GM21390 (cell line): ENCODE results near the gene SNX11.
"Not testable (repeated sequence)": the region's sequence is repeated elsewhere in the genome, so short reads cannot be mapped to it uniquely, and the experiment has no call there.

ENCODE experiments used
- ATAC-seq: cut with Tn5 transposase; IDR thresholded peaks from one replicate; pipeline ENCODE4 v1.9.1; 2021; ENCODE audit not compliant: unreplicated experiment

The SNX11 gene, protein sequence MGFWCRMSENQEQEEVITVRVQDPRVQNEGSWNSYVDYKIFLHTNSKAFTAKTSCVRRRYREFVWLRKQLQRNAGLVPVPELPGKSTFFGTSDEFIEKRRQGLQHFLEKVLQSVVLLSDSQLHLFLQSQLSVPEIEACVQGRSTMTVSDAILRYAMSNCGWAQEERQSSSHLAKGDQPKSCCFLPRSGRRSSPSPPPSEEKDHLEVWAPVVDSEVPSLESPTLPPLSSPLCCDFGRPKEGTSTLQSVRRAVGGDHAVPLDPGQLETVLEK

DNA sequence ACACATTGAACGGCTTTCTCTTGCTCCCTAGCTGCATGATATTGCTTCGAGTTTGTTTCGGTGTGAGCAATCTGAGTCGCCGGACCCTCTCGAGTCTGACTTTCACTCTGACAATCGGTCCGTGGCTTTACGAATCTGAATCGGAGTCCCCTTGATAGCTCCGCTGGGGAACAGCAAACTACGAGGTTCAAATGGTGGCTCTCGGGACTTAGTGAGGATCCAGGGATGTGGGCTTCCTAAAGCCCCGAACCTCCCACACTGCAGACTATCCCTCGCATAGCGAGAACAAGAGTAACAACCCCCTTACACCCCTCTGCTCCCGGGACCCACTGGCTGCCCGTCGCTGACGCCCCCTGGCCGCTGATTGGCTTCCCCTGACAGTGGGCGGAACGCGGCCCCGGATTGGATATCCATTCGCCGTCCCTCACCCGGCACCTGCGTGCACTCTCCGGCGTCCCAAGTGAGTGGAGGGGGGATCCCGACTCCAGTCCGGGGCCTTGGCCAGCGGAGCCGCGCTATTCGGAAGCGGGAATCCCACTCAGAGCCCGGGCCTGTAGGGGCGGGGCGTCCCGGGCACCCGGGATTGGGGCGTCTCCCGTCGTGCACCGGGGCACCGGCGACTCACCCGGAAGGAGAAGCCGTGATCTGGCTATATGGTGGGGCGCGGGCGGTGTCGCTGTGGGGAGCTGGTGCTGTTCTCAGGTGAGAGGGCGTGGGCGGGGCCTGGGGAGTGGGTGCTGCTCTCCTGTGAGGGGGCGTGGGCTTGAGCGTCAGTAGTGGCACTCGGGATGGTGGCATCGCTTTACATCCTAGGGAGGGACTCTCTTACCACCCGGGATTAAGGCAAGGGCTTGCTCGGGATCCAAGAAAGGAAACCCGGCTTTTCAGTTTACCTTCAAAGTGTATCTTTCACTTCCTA, at the start of gene SNX11:
SNX11 (plus strand) TSS at position 630 of the 919 bp plus-strand sequence. CDS start 4,278 bp downstream, outside the sequence.
- ATAC-seq: peak; percentile 77

DNA sequence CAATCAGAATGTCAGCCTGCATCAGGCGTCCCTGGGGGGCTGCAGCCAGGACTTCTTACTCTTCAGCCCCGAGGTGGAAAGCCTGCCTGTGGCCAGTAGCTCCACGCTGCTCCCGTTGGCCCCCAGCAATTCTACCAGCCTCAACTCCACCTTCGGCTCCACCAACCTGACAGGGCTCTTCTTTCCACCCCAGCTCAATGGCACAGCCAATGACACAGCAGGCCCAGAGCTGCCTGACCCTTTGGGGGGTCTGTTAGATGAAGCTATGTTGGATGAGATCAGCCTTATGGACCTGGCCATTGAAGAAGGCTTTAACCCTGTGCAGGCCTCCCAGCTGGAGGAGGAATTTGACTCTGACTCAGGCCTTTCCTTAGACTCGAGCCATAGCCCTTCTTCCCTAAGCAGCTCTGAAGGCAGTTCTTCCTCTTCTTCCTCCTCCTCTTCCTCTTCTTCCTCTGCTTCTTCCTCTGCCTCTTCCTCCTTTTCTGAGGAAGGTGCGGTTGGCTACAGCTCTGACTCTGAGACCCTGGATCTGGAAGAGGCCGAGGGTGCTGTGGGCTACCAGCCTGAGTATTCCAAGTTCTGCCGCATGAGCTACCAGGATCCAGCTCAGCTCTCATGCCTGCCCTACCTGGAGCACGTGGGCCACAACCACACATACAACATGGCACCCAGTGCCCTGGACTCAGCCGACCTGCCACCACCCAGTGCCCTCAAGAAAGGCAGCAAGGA, 49.0 kb upstream of the SNX11 start:
- no peak for ATAC-seq

DNA sequence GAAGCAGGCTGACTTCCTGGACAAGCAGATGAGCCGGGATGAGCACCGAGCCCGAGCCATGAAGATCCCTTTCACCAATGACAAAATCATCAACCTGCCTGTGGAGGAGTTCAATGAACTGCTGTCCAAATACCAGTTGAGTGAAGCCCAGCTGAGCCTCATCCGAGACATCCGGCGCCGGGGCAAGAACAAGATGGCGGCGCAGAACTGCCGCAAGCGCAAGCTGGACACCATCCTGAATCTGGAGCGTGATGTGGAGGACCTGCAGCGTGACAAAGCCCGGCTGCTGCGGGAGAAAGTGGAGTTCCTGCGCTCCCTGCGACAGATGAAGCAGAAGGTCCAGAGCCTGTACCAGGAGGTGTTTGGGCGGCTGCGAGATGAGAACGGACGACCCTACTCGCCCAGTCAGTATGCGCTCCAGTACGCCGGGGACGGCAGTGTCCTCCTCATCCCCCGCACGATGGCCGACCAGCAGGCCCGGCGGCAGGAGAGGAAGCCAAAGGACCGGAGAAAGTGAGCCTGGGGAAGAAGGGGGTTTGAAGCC, 48.4 kb upstream of the SNX11 start:
- no peak for ATAC-seq

DNA sequence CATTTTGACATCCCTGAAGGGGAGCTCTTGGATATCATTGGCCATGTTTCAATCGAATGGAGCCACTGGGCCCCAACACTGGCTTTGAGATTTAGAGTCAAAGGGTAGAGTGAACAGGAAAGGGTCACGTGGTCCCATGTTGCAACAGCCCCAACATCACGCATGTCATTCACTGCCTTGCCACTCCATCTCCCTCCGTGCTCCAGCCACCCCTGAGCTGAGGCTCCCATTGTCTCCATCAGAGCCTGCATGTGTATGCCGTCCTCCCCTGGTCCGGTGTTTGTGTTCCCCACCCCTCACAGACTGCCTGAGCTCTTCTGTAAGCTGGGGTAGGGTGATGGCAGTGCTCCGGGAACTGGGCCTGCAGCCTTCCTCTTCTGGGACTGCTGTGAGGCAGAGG, 47.3 kb upstream of the SNX11 start:
- no peak for ATAC-seq

DNA sequence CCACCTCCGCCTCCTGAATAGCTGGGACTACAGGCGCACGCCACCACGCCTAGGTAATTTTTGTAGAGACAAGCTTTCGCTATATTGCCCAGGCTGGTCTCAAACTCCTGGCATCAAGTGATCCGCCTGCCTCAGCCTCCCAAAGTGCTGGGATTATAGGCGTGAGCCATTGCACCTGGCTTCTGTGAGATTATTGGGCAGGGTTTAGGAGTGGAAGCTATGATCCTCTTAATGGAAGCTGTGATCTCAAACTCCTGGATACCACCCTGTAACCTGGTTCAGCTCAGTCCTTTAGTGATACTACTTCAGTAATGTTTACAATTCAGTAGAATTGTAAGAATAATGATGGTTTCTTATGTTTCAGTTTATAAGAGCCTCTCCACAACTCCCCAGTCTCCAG, 45.3 kb upstream of the SNX11 start:
- no peak for ATAC-seq

GRCh38 chr17:48064638-48065037, 42.9 kb upstream of the SNX11 start:
- no peak for ATAC-seq

DNA sequence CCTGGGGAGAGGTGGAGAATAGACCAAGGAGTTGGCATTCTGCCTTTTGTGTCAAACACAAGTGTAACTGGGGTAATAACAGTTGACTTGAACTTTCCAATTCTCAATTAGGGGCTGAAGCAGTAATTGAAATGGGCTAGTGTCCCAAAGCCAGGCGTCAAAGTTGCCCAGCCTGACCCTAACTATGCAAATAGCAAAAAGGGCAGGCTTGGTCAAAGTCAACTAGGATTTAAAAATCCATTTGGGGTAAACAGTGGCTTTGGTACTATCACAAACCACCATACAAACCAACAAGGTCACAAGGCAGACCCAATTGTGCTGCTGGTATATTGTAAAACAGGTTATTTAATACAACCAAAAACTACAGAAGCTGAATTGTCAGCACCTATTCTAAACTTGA, 41.4 kb upstream of the SNX11 start:
- no peak for ATAC-seq

DNA sequence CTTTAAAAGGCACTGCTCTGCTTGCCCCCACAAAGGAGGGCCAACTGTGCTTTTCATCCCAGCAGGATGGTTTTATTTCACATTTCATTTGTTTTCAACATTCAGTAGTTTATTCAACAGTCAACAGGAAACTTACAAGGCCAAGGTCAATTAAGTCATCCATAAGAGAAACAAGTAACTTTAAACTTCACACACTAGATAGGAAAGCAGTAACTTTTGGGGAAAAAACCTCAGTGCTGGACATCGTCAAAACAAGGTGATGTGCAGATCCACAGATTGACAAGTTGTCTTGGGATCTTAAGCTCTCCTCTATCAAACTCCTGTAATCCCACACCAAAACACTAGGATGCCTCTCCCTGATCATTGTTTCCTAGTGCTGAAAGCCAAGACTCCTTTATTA, 40.9 kb upstream of the SNX11 start:
- no peak for ATAC-seq

GRCh38 chr17:48067245-48067644, 40.3 kb upstream of the SNX11 start:
- ATAC-seq: no peak

- ATAC-seq: not testable (repeated sequence)
Measured at GRCh38 chr17:48067808-48068207, 39.8 kb upstream of the SNX11 start.

- no peak for ATAC-seq
Measured at GRCh38 chr17:48068491-48068961, 39.0 kb upstream of the SNX11 start.

DNA sequence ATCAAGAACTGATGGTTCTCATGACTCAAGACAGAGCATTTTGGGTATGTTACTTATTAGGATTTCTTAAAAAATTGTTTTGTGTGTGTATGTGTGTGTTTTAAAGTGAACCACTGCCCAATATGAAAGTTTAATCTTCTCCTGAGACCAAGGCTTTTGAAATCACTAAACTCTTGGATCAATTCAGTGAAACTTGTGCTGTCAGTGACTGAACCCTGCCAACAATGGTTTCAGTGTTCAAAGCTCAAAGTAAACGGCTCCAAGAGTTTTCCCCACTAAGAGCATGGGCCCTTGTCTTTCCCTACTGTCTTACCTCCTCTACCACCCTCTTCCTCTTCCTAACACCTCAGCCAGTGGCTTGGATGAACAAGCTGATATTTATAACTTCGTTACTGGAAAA, 37.4 kb upstream of the SNX11 start:
- no peak for ATAC-seq

GRCh38 chr17:48071654-48072053, 35.9 kb upstream of the SNX11 start:
- ATAC-seq: no peak

- ATAC-seq: not testable (repeated sequence)
Measured at GRCh38 chr17:48072811-48073210, 34.8 kb upstream of the SNX11 start.

DNA sequence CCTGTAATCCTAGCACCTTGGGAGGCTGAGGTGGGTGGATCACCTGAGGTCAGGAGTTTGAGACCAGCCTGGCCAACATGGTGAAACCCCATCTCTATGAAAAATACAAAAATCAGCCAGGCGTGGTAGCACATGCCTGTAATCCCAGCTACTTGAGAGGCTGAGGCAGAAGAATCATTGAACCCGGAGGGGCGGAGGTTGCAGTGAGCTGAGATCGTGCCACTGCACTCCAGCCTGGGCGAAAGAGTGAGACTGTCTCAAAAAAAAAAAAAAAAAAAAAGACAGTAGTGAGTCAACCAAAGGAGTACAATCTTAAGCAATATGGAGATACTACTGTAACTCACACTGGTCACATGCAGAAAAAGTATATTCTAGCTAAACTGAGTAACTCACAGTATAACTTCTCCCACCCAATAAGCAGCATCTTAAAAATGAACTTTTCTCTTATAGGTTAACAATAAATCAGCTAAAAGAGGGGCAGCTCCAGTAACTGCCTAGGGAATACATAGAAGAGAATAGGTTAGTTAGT, 33.9 kb upstream of the SNX11 start:
- not testable (repeated sequence) for ATAC-seq

- no peak for ATAC-seq
Measured at GRCh38 chr17:48074322-48075081, 33.1 kb upstream of the SNX11 start.

- ATAC-seq: not testable (repeated sequence)
Measured at GRCh38 chr17:48077152-48077551, 30.4 kb upstream of the SNX11 start.

DNA sequence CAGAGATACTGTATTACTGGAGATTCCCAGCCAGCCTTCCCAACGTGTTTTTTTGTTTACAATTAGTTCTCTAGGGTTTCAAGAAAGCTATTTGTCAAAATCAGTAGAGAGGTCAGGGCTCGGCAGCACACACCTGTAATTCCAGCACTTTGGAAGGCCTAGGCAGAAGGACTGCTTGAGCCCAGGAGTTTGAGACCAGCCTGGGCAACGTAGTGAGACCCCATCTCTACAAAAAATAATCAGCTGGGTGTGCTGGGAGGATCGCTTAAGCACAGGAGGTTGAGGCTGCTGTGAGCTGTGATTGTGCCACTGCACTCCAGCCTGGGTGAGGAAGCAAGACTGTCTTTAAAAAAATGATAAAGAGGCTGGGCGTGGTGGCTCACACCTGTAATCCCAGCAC, 25.7 kb upstream of the SNX11 start:
- ATAC-seq: no peak

- ATAC-seq: no peak
Measured at GRCh38 chr17:48084932-48085331, 22.6 kb upstream of the SNX11 start.
